Endothelial cell of umbilical vein (primary cell): ENCODE measurements around the gene IQGAP1. TPM values are rescaled to one million over a fixed set of nuclear protein-coding genes. Genes with fewer than 3 reads are reported as not detected.

Experiments used
- BruUV-seq: library from RNA; stranded (reverse); fragments of 400-500 nt; replicated peaks from 2 replicates; lab custom pipeline; 2021; lab: Mats Ljungman, UMichigan
- CTCF ChIA-PET: fragments of 300-600, 350-600 bp; sonication (Branson Sonifier 250); formaldehyde crosslinking; loops from one replicate; lab custom pipeline; 2021; ENCODE audit warnings: antibody characterized with exemption, inconsistent platforms; lab: Charles Lee
- POLR2A ChIA-PET: fragments of 300-600, 350-600 bp; sonication (Branson Sonifier 250); formaldehyde crosslinking; loops from one replicate; lab custom pipeline; 2021; ENCODE audit warnings: antibody characterized with exemption, inconsistent platforms; lab: Charles Lee
- DNase-seq: peaks from one replicate; pipeline ENCODE4 v3.0.0-alpha.2; 2011; ENCODE audit warnings: low read depth, low spot score
- FAIRE-seq: peaks from 2 replicates; lab custom pipeline; 2011; peaks lifted over from hg19 to GRCh38; lab: Jason Lieb, UNC
- H2AFZ ChIP-seq: 2 replicates; pipeline ENCODE4 v1.6.0; 2012; ENCODE audit warnings: low read depth, low read length, control low read depth, inconsistent platforms
- H3K27ac ChIP-seq: 2 replicates; pipeline ENCODE4 v1.5.1; 2011; ENCODE audit warnings: low read depth, mild to moderate bottlenecking, control low read depth, low read length, moderate library complexity; ENCODE audit not compliant: insufficient read depth
- H3K27me3 ChIP-seq, 2 experiments: 2 replicates each; pipeline versions ENCODE4 v1.6.0 to v1.6.1; 2011; ENCODE audit warnings: low read length in 2 of 2, mixed read lengths in 1 of 2; ENCODE audit not compliant: control insufficient read depth in 2 of 2, insufficient read depth in 2 of 2
- H3K36me3 ChIP-seq, 2 experiments: 2 replicates in 1 of 2; 3 replicates in 1 of 2; pipeline ENCODE4 v1.5.1; 2011; ENCODE audit warnings: low read length in 2 of 2, mild to moderate bottlenecking in 1 of 2, moderate library complexity in 1 of 2; ENCODE audit not compliant: control insufficient read depth in 2 of 2, insufficient read depth in 2 of 2; ENCODE audit errors: extremely low read depth in 1 of 2
- H3K4me1 ChIP-seq: 3 replicates; pipeline ENCODE4 v1.5.1; 2011; ENCODE audit warnings: mild to moderate bottlenecking, low read length; ENCODE audit not compliant: control insufficient read depth, insufficient read depth; ENCODE audit errors: extremely low read depth
- H3K4me2 ChIP-seq: 2 replicates; pipeline ENCODE4 v1.6.1; 2011; ENCODE audit warnings: low read length, control low read depth, mixed read lengths; ENCODE audit not compliant: insufficient read depth
- H3K4me3 ChIP-seq, 3 experiments: fragments of 200-600 bp in 1 of 3; sonication (generic), shearing (Covaris generic) in 1 of 3; replicated peaks in 1 of 3; 2 replicates each; pipeline ENCODE4 v1.5.1; 2011 to 2016; ENCODE audit warnings: control low read depth in 3 of 3, low read length in 3 of 3, mild to moderate bottlenecking in 2 of 3, inconsistent platforms in 1 of 3, low read depth in 1 of 3, moderate library complexity in 1 of 3; ENCODE audit not compliant: insufficient read depth in 1 of 3
- H3K79me2 ChIP-seq: 2 replicates; pipeline ENCODE4 v1.6.0; 2012; ENCODE audit warnings: low read length, inconsistent platforms; ENCODE audit not compliant: control insufficient read depth, insufficient read depth
- H3K9ac ChIP-seq: replicated peaks from 2 replicates; pipeline ENCODE3; 2011; ENCODE audit warnings: low read length, control low read depth; ENCODE audit not compliant: insufficient read depth; ENCODE audit errors: extremely low read depth
- H3K9me1 ChIP-seq: replicated peaks from 3 replicates; pipeline ENCODE4 v1.6.0; 2011; ENCODE audit warnings: mild to moderate bottlenecking, low read length; ENCODE audit not compliant: control insufficient read depth, insufficient read depth; ENCODE audit errors: extremely low read depth
- H3K9me3 ChIP-seq: replicated peaks from 2 replicates; pipeline ENCODE4 v1.5.1; 2012; ENCODE audit warnings: low read length, inconsistent platforms; ENCODE audit not compliant: control insufficient read depth, insufficient read depth
- H4K20me1 ChIP-seq: replicated peaks from 2 replicates; pipeline ENCODE3; 2011; ENCODE audit warnings: mild to moderate bottlenecking, low read length; ENCODE audit not compliant: control insufficient read depth, insufficient read depth; ENCODE audit errors: extremely low read depth
- CTCF ChIP-seq, 2 donors: IDR thresholded peaks; 1 replicate in 1 of 2; 2 replicates in 1 of 2; pipeline ENCODE4 v1.5.1; 2011; ENCODE audit warnings: low read length in 2 of 2, mild to moderate bottlenecking in 2 of 2, moderate library complexity in 2 of 2, control low read depth in 1 of 2, inconsistent platforms in 1 of 2, low read depth in 1 of 2; ENCODE audit not compliant: insufficient read depth in 1 of 2; ENCODE audit errors: extremely low read depth in 1 of 2
- EZH2 ChIP-seq: IDR thresholded peaks from 2 replicates; pipeline ENCODE4 v1.6.1; 2012; ENCODE audit warnings: borderline replicate concordance, low read depth, mild to moderate bottlenecking, moderate library complexity, low read length, inconsistent platforms; ENCODE audit not compliant: severe bottlenecking
- FOS ChIP-seq: IDR thresholded peaks from 2 replicates; pipeline ENCODE4 v1.6.1; 2011; ENCODE audit warnings: mild to moderate bottlenecking, low read length, moderate library complexity, borderline replicate concordance; ENCODE audit not compliant: insufficient read depth
- GATA2 ChIP-seq: IDR thresholded peaks from 2 replicates; pipeline ENCODE4 v1.7.0; 2011; ENCODE audit warnings: low read depth, mild to moderate bottlenecking, moderate library complexity, mixed read lengths, low read length; ENCODE audit not compliant: insufficient read length, insufficient read depth
- JUN ChIP-seq: IDR thresholded peaks from 2 replicates; pipeline ENCODE4 v1.6.1; 2011; ENCODE audit warnings: borderline replicate concordance, low read depth; ENCODE audit not compliant: insufficient read length, insufficient read depth
- MYC ChIP-seq: IDR thresholded peaks from one replicate; pipeline ENCODE4 v1.6.1; 2011; ENCODE audit warnings: mild to moderate bottlenecking, low read depth, low read length
- POLR2A ChIP-seq: IDR thresholded peaks from 2 replicates; pipeline ENCODE4 v1.6.1; 2012; ENCODE audit warnings: low read depth, mild to moderate bottlenecking, control low read depth, low read length
- POLR2AphosphoS5 ChIP-seq: IDR thresholded peaks from 2 replicates; pipeline ENCODE4 v1.6.1; 2012; ENCODE audit warnings: low read depth, mild to moderate bottlenecking, control low read depth, low read length, moderate library complexity; ENCODE audit not compliant: insufficient read depth
- dilution Hi-C: fragments of 300-500 bp; cut with MboI; formaldehyde crosslinking; loops from one replicate; pipeline ENCODE4 v1.15.0; 2019; ENCODE audit warnings: low sequenced_read_pairs; ENCODE audit not compliant: extremely low pct_ligation_motif_present
- intact Hi-C: fragments of 100-400 bp; cut with micrococcal nuclease; formaldehyde crosslinking; loops from one replicate; pipeline ENCODE4 v1.10.0; 2022
- polyA plus RNA-seq, 4 experiments: library from polyadenylated mRNA; depleted of rRNA in 3 of 4; stranded (reverse) in 3 of 4; unstranded in 1 of 4; fragments of >200 nt; gene quantifications; 2 replicates each; pipeline versions ENCODE4 v1.2.1 to v1.2.3, GENCODE V29; 2011 to 2012; ENCODE audit warnings: missing spikeins in 1 of 4
- total RNA-seq: library from RNA; stranded (reverse); gene quantifications from 2 replicates; pipeline ENCODE4 v1.2.3, GENCODE V29; 2021
- TF ChIP-seq, protein P1 (sequence below): IDR thresholded peaks from 2 replicates; pipeline ENCODE4 v1.6.1; 2011; ENCODE audit not compliant: insufficient read depth, insufficient read length

IQGAP1 gene
- total and polyA plus RNA-seq, 2 donors (not counting 3 experiments of a cell fraction or from before 2014, with no cell fraction given), result 82.2 to 258 TPM

GRCh38 chr15:90478846-90479481 lies 90.9 kb downstream of the IQGAP1 start:
- no TSS peak for BruUV-seq
- H3K27me3 ChIP-seq, result no peaks in the 10 kb centered on the region
- FAIRE-seq (peak; percentile 69), DNase-seq (peak; percentile 77)
- H3K4me1 ChIP-seq, result peaks cover 11% of the 10 kb centered on the region
- peaks cover 17 to 40% of the 10 kb centered on the region in 2 experiments for H3K36me3 ChIP-seq
- no peaks in the 10 kb centered on the region for H3K9me1 ChIP-seq
- ChIA-PET POLR2A (interaction anchor here (0.9 to 1.2 kb wide), 2 partner anchors 91 to 159 kb away, joined by 3 to 7 read pairs; partner anchors contain the start of gene IQGAP1), CTCF (interaction anchor here (0.8 to 5.7 kb wide), 9 partner anchors 9 to 406 kb away, joined by 3 to 99 read pairs (median 4); no protein-coding TSS in a partner anchor)
- no peak overlapping the region for H3K4me3 ChIP-seq
- H3K4me2 ChIP-seq, result no peak overlapping the region
- intact Hi-C loops (no loop called here), dilution Hi-C loops (no loop called here)
- H3K27ac ChIP-seq, result no peak overlapping the region
- no peak overlapping the region for H2AFZ ChIP-seq
- no peaks in the 10 kb centered on the region for H3K9me3 ChIP-seq
- H4K20me1 ChIP-seq, result peaks cover 2% of the 10 kb centered on the region
- no peak for TF ChIP-seq EZH2
- peak; percentile 81 for TF ChIP-seq GATA2
- no peaks in the 10 kb centered on the region for H3K79me2 ChIP-seq
- no peak overlapping the region for H3K9ac ChIP-seq

DNA sequence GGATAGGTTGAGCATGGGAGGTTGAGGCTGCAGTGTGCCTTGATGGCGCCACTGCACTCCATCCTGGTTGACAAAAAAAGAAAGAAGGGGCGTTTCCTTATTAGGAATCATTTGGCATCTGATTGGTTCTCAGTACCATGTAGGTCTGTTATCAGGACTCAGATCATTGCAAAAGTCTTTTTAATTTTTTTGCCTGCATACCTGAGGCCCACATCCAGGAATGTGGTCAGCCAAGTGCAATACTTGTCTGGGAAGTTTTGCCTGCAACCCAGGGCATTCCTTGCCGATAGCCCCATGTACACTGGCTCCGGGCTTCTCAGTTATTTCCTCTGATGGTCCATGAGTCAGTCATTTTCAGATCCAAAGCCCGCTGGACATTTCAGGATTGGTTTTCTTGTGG lies 91.6 kb downstream of the IQGAP1 start:
- intact Hi-C loops, result no loop called here
- H4K20me1 ChIP-seq, result peaks cover 2% of the 10 kb centered on the region
- TF ChIP-seq POLR2A (no peak), FOS (no peak), CTCF (IDR thresholded peaks at IDR 0.05; ENCODE audit: extremely low read depth in 1 of 2, insufficient read depth in 1 of 2, low read depth in 1 of 2, low read length in 2 of 2) (no peak), MYC (no peak), JUN (no peak), GATA2 (no peak), POLR2AphosphoS5 (no peak), EZH2 (no peak)
- TF ChIP-seq, protein P1, sequence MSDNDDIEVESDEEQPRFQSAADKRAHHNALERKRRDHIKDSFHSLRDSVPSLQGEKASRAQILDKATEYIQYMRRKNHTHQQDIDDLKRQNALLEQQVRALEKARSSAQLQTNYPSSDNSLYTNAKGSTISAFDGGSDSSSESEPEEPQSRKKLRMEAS, result no peak
- no peak overlapping the region for H3K27ac ChIP-seq
- no peak overlapping the region for H3K4me3 ChIP-seq
- FAIRE-seq (no peak), DNase-seq (no peak)
- H3K4me1 ChIP-seq, result peaks cover 11% of the 10 kb centered on the region
- H3K9me1 ChIP-seq, result no peaks in the 10 kb centered on the region
- peaks cover 16 to 38% of the 10 kb centered on the region in 2 experiments for H3K36me3 ChIP-seq
- H3K27me3 ChIP-seq, result no peaks in the 10 kb centered on the region
- BruUV-seq, result no TSS peak
- dilution Hi-C loops, result no loop called here
- ChIA-PET POLR2A (interaction anchor here (0.9 kb wide), 1 partner anchor 160 kb away, joined by 7 read pairs; no protein-coding TSS in a partner anchor), CTCF (interaction anchor here (0.9 to 5.7 kb wide), 4 partner anchors 14 to 159 kb away, joined by 3 to 99 read pairs (median 24); no protein-coding TSS in a partner anchor)
- H2AFZ ChIP-seq, result no peak overlapping the region
- no peaks in the 10 kb centered on the region for H3K9me3 ChIP-seq
- H3K79me2 ChIP-seq, result no peaks in the 10 kb centered on the region
- no peak overlapping the region for H3K4me2 ChIP-seq
- no peak overlapping the region for H3K9ac ChIP-seq
